Kidney tubule cell (primary cell): ENCODE results near the gene ZNF618.
"Not testable (repeated sequence)": the region's sequence is repeated elsewhere in the genome, so short reads cannot be mapped to it uniquely, and the experiment has no call there.

Experiments used
- DNase-seq: peaks from one replicate; pipeline ENCODE4 v3.0.0-alpha.2; 2018; ENCODE audit warnings: low spot score

ZNF618 gene

GRCh38 chr9:114082017-114082762 is 206.1 kb downstream of the ZNF618 start:
- peak; percentile 86 for DNase-seq

- DNase-seq = not testable (repeated sequence)
Observed at GRCh38 chr9:114082763-114083412, 206.8 kb downstream of the ZNF618 start.

GRCh38 chr9:114083666-114084065 is 207.6 kb downstream of the ZNF618 start:
- DNase-seq = no peak

GRCh38 chr9:114084282-114085073 is 208.4 kb downstream of the ZNF618 start:
- no peak for DNase-seq

GRCh38 chr9:114085387-114085789 is 209.3 kb downstream of the ZNF618 start:
- no peak for DNase-seq

GRCh38 chr9:114086009-114086408 is 209.9 kb downstream of the ZNF618 start:
- no peak for DNase-seq

GRCh38 chr9:114086607-114087006 is 210.5 kb downstream of the ZNF618 start:
- DNase-seq = no peak

- no peak for DNase-seq
Observed at GRCh38 chr9:114087721-114088120, 211.6 kb downstream of the ZNF618 start.

- no peak for DNase-seq
Observed at GRCh38 chr9:114088571-114089170, 212.6 kb downstream of the ZNF618 start.

- no peak for DNase-seq
Observed at GRCh38 chr9:114089206-114089840, 213.2 kb downstream of the ZNF618 start.

- DNase-seq = no peak
Observed at GRCh38 chr9:114090798-114091197, 214.7 kb downstream of the ZNF618 start.

- DNase-seq = no peak
Observed at GRCh38 chr9:114091711-114092110, 215.6 kb downstream of the ZNF618 start.

GRCh38 chr9:114092336-114092735 is 216.2 kb downstream of the ZNF618 start:
- DNase-seq = no peak

- no peak for DNase-seq
Observed at GRCh38 chr9:114093031-114093471, 216.9 kb downstream of the ZNF618 start.

GRCh38 chr9:114093761-114094505 is 217.8 kb downstream of the ZNF618 start:
- DNase-seq = no peak

- no peak for DNase-seq
Observed at GRCh38 chr9:114094971-114095370, 218.9 kb downstream of the ZNF618 start.

- no peak for DNase-seq
Observed at GRCh38 chr9:114096041-114096511, 220.0 kb downstream of the ZNF618 start.

GRCh38 chr9:114096866-114097612 is 220.9 kb downstream of the ZNF618 start:
- DNase-seq = no peak

- peak; percentile 76 for DNase-seq
Observed at GRCh38 chr9:114097613-114098020, 221.5 kb downstream of the ZNF618 start.
